Astrocyte (in vitro differentiated cells and primary cell): ENCODE results near the gene IQGAP1.

Source experiments
- CTCF ChIP-seq: IDR thresholded peaks from 2 replicates; pipeline ENCODE4 v1.5.1; 2011; ENCODE audit warnings: low read depth, mild to moderate bottlenecking, inconsistent platforms, low read length, moderate library complexity; ENCODE audit not compliant: insufficient read depth
- EZH2 ChIP-seq: IDR thresholded peaks from 2 replicates; pipeline ENCODE4 v1.6.1; 2012; ENCODE audit warnings: mild to moderate bottlenecking, low read length, inconsistent platforms; ENCODE audit not compliant: insufficient read depth

- TF ChIP-seq CTCF (no peak), EZH2 (no peak)
Measured at GRCh38 chr15:90493647-90494046, 105.6 kb downstream of the IQGAP1 start.
